GM21723 (cell line): ENCODE measurements around the gene PHKB.

Experiments used
- ATAC-seq: cut with Tn5 transposase; IDR thresholded peaks from one replicate; pipeline ENCODE4 v1.9.1; 2021; ENCODE audit warnings: mild to moderate bottlenecking, moderate library complexity; ENCODE audit not compliant: unreplicated experiment

The PHKB gene

GRCh38 chr16:47719713-47720112 is 258.6 kb downstream of the PHKB start:
- no peak for ATAC-seq

- no peak for ATAC-seq
Observed at GRCh38 chr16:47721006-47721637, 260.0 kb downstream of the PHKB start.

GRCh38 chr16:47722046-47722445 is 260.9 kb downstream of the PHKB start:
- ATAC-seq: no peak

- ATAC-seq: no peak
Observed at GRCh38 chr16:47724115-47724785, 263.1 kb downstream of the PHKB start.

DNA sequence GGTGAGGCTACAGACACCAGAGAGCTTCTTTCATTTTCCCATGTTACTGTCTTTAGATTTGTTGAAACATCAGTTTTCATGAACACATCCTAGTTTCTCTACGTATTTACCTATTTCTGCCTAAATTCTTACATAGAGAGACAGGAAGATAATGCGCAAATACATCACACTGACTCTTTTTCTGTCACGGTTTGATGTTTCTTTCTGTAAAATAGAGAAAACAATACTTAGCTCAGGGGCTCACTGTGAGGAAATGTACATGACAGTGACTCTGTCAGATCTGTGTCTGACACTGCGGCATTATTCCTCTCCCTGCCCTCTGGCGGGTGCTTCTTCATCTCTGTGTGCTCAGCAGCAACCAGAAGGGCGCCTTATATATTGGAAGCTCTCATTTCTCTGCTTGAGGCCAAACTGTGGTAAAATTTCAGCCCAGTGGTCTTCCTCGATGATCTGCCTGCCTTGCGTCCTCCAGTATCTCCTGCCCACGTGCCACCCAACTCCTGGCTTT is 264.1 kb downstream of the PHKB start:
- no peak for ATAC-seq

DNA sequence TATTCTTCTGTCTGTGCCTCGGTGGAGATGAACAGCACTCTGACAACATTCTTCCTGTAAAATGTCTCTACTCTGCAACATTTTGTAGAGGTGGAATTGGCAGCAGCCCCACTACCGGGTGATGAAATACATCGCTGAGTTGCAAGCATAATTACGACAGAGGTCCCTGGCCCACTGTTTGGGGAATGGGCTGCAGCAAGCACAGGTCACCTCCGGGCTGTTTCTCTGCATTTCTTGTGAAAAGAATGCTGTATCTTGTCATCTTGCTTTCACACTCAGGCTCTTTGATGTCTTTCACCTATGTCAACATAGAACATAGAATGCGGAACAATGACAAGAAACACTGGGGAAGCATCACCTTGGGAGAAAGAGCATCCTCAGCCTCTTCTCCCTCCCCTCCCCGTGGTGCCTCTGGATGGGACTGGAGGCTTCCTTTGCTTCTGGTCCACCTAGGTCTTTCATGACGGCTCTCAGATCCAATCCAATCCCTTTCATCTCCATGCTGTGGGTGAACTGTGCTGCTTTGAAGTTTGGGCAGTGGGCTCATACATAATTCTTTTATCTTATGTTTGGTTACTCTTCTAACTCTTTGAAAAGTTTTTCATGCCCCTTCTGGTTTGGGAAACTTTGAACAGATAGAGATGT is 265.0 kb downstream of the PHKB start:
- ATAC-seq: no peak

- no peak for ATAC-seq
Observed at GRCh38 chr16:47727131-47727530, 266.0 kb downstream of the PHKB start.

DNA sequence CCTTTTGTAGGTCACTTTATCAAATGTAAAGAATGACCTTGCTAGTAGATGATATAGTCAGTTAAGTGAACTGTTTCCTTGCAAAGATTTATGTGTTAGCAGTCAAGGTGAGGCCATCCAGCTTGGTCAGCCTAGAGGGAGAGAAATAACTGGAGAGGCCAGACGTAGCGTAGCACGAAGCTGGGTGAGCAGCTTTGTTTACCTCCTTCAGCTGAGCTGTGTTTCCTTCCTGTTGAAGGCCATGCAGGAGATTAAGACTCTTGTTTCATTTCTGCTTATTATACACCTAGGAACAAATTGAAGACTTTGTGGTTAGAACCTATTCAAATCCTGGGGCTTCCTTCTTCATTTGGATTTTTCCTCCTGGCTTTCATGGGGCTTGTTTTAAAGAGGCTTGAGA is 267.1 kb downstream of the PHKB start:
- ATAC-seq: no peak

GRCh38 chr16:47729701-47730100 is 268.6 kb downstream of the PHKB start:
- no peak for ATAC-seq

DNA sequence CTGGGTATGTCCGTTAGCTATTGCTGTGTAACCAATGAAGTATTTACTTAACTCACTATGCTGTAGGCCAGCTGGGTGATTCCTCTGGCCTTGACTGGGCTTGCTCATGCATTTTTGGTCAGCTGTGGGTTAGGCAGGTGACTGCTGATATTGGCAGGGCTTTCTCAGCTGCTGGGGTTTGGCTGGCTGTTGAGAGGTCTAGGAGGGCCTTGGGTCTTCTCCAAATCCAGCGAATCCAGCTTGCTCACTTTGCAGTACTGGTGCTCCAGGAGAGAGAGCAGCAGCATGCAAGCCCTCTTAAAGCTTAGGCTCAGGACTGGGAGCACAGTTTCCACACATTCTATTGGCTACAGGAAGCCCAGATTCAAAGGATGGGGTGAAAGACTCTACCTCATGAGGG is 270.1 kb downstream of the PHKB start:
- ATAC-seq: no peak

- ATAC-seq: no peak
Observed at GRCh38 chr16:47732122-47732521, 271.0 kb downstream of the PHKB start.

DNA sequence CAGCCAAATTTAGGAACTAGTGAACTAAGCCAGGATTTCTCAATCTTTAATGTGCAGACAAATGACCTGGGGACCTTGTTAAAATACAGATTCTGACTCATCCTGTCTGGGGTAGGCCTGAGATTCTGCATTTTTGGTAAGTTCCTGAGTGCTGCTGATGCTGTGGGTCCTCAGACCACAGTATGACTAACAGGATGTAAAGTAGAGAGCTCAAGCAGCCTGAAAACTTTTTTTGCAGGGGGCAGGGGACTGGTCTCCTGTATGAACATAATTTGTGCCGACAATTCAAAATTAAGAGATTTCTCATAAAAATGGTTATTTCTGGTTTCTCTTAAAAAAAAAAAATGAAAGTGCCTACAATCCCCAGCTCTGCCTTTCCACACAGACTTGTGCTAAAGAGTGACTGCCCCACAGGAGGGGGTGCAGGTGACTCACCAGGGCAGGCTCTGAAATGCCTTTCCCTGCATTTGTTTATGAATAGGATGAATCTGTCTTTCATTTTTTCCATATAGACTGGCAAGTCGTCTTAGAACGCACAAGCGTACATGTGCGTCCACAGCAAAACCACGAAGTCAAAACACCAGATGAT is 271.5 kb downstream of the PHKB start:
- no peak for ATAC-seq

DNA sequence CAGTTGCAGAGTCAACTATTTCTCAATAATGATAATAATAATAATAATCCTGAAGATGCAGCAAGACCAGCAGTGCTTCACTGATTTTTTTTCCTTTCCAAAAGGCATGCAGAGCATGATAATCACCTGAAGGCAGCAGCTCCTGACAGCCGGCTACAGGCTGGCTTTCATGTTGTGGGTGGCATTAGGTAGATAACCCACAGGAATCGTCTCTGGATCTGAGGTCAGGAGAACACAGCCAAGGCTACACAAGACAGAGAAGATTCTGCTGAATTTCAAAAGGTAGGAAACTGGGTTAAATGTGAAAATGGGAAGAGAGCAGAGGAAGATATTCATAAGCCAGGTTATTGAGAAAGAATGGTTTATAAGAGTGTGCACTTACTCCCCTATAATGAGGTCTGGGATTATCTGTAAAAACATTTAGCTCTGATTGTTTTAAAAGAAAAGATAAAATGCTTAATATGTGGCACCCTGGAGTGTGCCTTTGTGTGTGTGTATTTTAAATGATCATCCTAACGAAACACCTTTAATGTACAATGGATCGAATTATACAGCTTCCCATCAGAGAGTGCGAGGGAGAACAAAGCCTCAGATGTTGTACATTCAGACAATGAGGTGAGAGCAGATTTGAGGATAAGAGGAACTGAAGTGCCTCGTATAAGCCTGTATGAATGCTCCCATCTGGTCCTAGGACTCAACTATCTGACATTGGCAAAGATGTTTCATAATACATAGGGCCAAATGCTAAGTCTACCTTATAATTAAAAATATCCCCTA is 273.1 kb downstream of the PHKB start:
- ATAC-seq: no peak

GRCh38 chr16:47734987-47735594 is 274.0 kb downstream of the PHKB start:
- ATAC-seq: no peak

DNA sequence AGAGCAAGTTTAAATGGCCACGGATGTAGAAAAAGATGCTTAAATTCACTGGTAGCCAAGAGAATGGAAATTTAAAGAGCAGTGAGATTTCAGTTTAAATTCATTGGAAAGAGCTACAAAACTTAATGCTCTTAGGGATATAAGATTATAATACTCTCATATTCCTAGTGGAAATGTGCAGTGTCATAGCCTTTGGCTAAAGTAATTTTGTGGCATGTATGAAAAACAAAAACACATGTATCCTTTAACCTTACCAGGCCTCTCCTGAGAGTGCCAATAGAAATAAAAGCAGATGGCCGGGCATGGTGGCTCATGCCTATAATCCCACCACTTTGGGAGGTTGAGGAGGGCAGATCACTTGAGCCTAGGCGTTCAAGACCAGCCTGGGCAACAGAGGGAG is 289.2 kb downstream of the PHKB start:
- no peak for ATAC-seq
